Measurements from ENCODE around the gene MACROD2. TPM values are rescaled to one million over a fixed set of nuclear protein-coding genes. Genes with fewer than 3 reads are reported as not detected.

Gene MACROD2
- total RNA-seq, 1 experiment from 2014 or later: not detected

- in situ Hi-C loops (cut with HindIII; ENCODE audit: low sequenced_read_pairs): no loop called here
- DNase-seq (ENCODE audit: low spot score): no peak
Observed at GRCh38 chr20:15642109-15642508, 1646.8 kb downstream of the MACROD2 start.

GRCh38 chr20:15642676-15643075 is 1647.4 kb downstream of the MACROD2 start:
- in situ Hi-C loops (cut with HindIII; ENCODE audit: low sequenced_read_pairs): no loop called here
- DNase-seq (ENCODE audit: low spot score): no peak

DNA sequence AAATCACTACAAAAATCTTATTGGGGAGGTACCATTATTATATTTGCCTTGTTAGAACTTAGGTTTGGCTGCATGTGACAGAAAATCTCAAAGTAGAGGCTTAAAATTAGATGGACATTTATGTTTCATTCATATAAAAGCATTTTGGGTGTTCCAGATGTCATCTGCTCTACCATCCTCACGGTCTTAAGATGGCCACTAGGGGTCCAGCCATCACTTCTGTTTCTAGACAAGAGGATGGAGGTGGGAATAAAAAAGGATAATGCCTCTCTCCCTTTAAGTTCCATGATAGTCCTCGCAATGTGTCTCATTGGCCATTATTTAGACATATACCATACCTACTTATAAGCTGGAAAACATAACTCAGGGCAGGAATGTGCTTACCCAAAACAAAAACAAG is 1648.4 kb downstream of the MACROD2 start:
- in situ Hi-C loops (cut with HindIII; ENCODE audit: low sequenced_read_pairs): no loop called here
- DNase-seq (ENCODE audit: low spot score): no peak

DNA sequence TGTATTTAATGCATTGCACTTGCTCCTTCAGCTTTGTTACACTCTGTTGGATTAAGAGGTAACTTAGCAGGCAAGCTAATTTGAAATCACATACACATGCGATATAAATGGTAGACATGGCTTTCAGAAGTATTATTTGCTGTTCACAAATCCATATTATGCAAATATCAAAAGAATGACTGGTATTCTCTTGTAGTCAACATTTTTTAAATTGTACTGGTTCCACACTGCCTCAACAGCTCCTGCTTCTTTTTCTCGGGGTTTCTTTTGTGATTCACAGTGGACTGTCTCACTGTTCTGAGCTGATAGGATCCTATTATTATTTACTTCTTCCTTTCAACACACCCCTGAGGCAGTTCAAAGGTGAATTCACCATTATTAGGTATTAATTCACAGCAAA is 1650.5 kb downstream of the MACROD2 start:
- in situ Hi-C loops (cut with HindIII; ENCODE audit: low sequenced_read_pairs): no loop called here
- no peak for DNase-seq (ENCODE audit: low spot score)

- no peak for DNase-seq (ENCODE audit: low spot score)
- in situ Hi-C loops (cut with HindIII; ENCODE audit: low sequenced_read_pairs): no loop called here
Observed at GRCh38 chr20:15653396-15654207, 1658.3 kb downstream of the MACROD2 start.

GRCh38 chr20:15654208-15654649 is 1658.9 kb downstream of the MACROD2 start:
- DNase-seq (ENCODE audit: low spot score): no peak
- in situ Hi-C loops (cut with HindIII; ENCODE audit: low sequenced_read_pairs): no loop called here

- DNase-seq (ENCODE audit: low spot score): no peak
- in situ Hi-C loops (cut with HindIII; ENCODE audit: low sequenced_read_pairs): no loop called here
Observed at GRCh38 chr20:15655295-15655874, 1660.1 kb downstream of the MACROD2 start.

GRCh38 chr20:15656124-15656523 is 1660.8 kb downstream of the MACROD2 start:
- in situ Hi-C loops (cut with HindIII; ENCODE audit: low sequenced_read_pairs): no loop called here
- DNase-seq (ENCODE audit: low spot score): no peak

DNA sequence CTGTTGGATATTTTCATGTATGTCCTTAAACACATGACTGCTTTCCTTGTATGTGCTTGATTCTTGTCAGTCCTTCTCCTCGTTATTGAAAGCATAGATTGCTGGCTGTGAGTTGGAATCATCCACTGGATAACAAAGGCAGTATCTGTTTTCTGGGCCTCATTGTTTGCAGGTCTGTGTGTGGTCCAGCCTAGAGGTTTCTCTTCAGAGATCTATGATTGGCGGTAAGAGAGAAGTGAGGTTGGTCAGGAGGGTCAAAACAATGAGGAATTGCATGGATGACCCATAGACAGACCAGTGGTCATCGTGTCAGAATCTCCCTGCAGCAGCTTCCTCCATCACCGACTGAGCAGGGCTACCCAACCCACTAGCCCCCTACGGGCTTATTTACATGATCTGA is 1663.0 kb downstream of the MACROD2 start:
- DNase-seq (ENCODE audit: low spot score): no peak
- in situ Hi-C loops (cut with HindIII; ENCODE audit: low sequenced_read_pairs): no loop called here

- in situ Hi-C loops (cut with HindIII; ENCODE audit: low sequenced_read_pairs): no loop called here
- DNase-seq (ENCODE audit: low spot score): no peak
Observed at GRCh38 chr20:15673206-15673605, 1677.9 kb downstream of the MACROD2 start.

- in situ Hi-C loops (cut with HindIII; ENCODE audit: low sequenced_read_pairs): no loop called here
- DNase-seq (ENCODE audit: low spot score): no peak
Observed at GRCh38 chr20:15674253-15675060, 1679.1 kb downstream of the MACROD2 start.

DNA sequence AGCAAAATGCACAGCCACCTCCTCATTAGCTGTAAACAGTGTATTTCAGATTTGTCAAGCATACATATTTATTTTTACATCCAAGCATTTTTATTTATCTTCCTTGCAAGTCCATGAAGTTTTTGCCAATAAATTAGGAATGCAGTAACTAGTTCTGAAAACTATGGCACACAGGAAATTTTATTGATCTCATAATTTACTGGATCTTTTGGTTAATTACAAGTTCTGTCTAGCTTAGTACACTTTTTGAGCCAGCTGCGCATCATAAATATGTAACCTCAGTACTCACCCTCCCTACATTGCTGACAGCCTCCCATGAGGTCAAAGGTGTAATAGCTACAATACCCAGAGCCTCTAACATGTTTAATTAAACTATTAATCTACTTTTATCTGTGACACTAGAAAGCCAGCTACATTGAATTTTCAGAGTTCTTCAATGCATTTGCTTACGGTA is 1679.8 kb downstream of the MACROD2 start:
- in situ Hi-C loops (cut with HindIII; ENCODE audit: low sequenced_read_pairs): no loop called here
- no peak for DNase-seq (ENCODE audit: low spot score)

DNA sequence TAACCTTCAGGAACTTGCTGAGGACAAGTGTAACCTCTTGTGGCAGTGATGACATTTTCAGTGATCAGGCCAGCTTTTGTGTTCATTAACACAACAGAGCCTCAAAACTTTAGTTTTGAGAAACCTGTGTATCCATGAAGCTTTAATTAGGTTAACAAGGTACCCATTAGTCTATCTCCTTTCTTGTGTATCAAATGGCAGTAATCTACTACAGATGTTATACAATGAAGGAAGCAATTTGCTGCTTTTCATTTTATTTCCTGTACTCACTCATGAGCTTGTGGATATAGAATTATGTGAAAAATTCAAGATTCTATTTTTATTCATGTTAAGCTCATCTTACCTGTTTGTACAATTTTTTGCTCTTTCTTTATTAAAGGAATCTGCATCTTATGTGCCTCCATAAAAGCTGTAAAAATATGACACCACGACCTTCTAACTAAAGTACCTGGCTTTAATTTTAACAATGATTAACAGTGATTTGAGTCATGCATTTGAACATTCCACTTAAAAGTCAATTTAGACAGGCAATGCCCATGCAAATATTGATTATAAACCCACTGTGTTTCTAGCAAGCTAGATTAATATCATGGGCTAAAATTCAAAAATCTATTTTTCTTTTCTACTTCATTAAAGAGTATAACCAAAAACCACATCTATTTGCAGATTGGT is 1680.6 kb downstream of the MACROD2 start:
- no peak for DNase-seq (ENCODE audit: low spot score)
- in situ Hi-C loops (cut with HindIII; ENCODE audit: low sequenced_read_pairs): no loop called here

GRCh38 chr20:15676815-15677214 is 1681.5 kb downstream of the MACROD2 start:
- in situ Hi-C loops (cut with HindIII; ENCODE audit: low sequenced_read_pairs): no loop called here
- DNase-seq (ENCODE audit: low spot score): no peak

DNA sequence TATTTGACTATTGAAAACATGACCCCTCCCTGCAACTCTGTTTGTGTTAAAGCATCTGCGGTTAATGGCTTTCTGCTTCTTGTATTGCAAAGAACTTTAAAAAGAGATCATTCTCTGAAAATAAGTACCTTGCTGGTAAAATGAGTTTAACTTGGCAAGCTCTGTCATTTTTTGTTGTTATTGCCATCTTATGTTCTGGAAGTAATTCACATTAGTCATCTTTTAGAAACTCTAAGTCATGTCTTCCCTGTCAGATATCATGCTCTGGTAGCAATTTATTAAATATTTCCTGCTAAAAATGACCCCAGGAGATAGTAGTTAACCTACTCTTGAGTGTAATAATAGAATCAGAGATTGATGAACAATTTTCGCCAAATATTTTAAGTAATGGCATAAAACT is 1687.4 kb downstream of the MACROD2 start:
- DNase-seq (ENCODE audit: low spot score): no peak
- in situ Hi-C loops (cut with HindIII; ENCODE audit: low sequenced_read_pairs): no loop called here

- no peak for DNase-seq (ENCODE audit: low spot score)
- in situ Hi-C loops (cut with HindIII; ENCODE audit: low sequenced_read_pairs): no loop called here
Observed at GRCh38 chr20:15692570-15692969, 1697.3 kb downstream of the MACROD2 start.

- in situ Hi-C loops (cut with HindIII; ENCODE audit: low sequenced_read_pairs): no loop called here
Observed at GRCh38 chr20:15699431-15700146, 1704.3 kb downstream of the MACROD2 start.

DNA sequence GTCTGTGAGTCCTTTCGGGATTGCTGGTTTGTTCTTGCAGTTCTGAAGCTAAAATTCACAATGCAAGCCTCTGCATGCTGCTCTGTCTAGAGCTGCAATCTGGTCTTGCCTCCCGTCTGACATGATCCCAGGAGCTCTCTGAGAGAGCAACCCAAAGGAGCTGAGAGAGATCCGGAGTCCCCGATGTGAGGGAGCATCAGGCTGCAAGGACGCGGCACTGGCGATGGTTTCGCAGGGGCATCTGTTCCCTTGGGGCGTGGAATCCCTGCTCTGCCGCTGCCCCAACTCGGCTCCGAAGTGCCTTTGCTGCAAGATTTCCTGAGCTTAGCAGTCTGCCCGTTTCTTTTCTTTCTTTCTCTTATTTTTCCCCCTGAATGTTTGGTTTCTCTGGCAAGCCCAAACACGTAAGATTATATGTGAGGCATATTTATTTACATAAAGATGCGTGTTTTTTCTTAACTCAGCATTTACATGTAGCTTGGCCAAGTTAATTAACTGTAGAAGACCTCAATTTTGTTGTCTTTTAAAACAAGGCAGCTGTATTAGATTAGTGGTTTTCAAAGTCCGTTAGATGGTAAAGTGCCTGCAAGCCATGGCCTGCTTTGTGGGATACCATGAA is 1704.9 kb downstream of the MACROD2 start:
- in situ Hi-C loops (cut with HindIII; ENCODE audit: low sequenced_read_pairs): no loop called here
- DNase-seq (ENCODE audit: low spot score): no peak

More at GRCh38 chr20:15699431-15700146, 1704.3 kb downstream of the MACROD2 start:
- no peak for DNase-seq (ENCODE audit: low spot score)

All from G401 (cell line).